Renal cortex interstitium (tissue), 11 donors: ENCODE data around the gene RIOK3. TPM values are rescaled to one million over a fixed set of nuclear protein-coding genes. Genes with fewer than 3 reads are reported as not detected.

ENCODE experiments used
- DNase-seq, 11 donors: peaks; one replicate each; pipeline ENCODE4 v3.0.0-alpha.2; 2013; ENCODE audit warnings: low read depth in 9 of 11, low spot score in 4 of 11; ENCODE audit errors: extremely low read depth in 1 of 11
- polyA plus RNA-seq, 3 donors: library from polyadenylated mRNA; unstranded; fragments of 120-200 nt; gene quantifications; one replicate each; pipeline ENCODE4 v1.2.1, GENCODE V29; 2013; ENCODE audit not compliant: insufficient read length in 3 of 3

Gene RIOK3
- polyA plus RNA-seq, 3 donors: 65.8 to 93.5 (median 80.1) TPM

- DNase-seq: peak in 10 of 11 donors; percentile 56 to 79 (median 68)
These were observed 62.9 kb downstream of the RIOK3 start for GRCh38 chr18:23515911-23516546.

- peak in 1 of 11 donors; percentile 9 for DNase-seq
These were observed 66.6 kb downstream of the RIOK3 start for GRCh38 chr18:23519734-23520133.

GRCh38 chr18:23521271-23521670, 68.2 kb downstream of the RIOK3 start:
- no peak for DNase-seq

- DNase-seq: no peak
These were observed 68.8 kb downstream of the RIOK3 start for GRCh38 chr18:23521907-23522306.

- DNase-seq: no peak
These were observed 70.5 kb downstream of the RIOK3 start for GRCh38 chr18:23523429-23524212.

GRCh38 chr18:23524213-23524707, 71.2 kb downstream of the RIOK3 start:
- no peak for DNase-seq

GRCh38 chr18:23526501-23527063, 73.5 kb downstream of the RIOK3 start:
- peak in 3 of 11 donors; percentile 26 to 47 (median 36) for DNase-seq

GRCh38 chr18:23528580-23529472, 75.7 kb downstream of the RIOK3 start:
- no peak for DNase-seq

- no peak for DNase-seq
These were observed 76.5 kb downstream of the RIOK3 start for GRCh38 chr18:23529604-23530003.

GRCh38 chr18:23530195-23530594, 77.1 kb downstream of the RIOK3 start:
- DNase-seq: no peak

GRCh38 chr18:23531912-23532311, 78.8 kb downstream of the RIOK3 start:
- DNase-seq: no peak

Other genes starting within 250 kb of the RIOK3 start
- 10 to 100 TPM; 21.1 to 24.4 (median 23.7) TPM for gene RMC1, start 50.2 kb downstream of the RIOK3 start, polyA plus RNA-seq
- 10 to 100 TPM; 17.9 to 29.1 (median 20.6) TPM for gene NPC1, start 133.2 kb downstream of the RIOK3 start, polyA plus RNA-seq
- gene ANKRD29, start 209.6 kb downstream of the RIOK3 start, polyA plus RNA-seq: 1 to 10 TPM in 1 of 3 donors, under 1 TPM in 2; 0.72 to 1.3 (median 0.95) TPM
- gene LAMA3, start 236.2 kb downstream of the RIOK3 start, polyA plus RNA-seq: 1 to 10 TPM; 1.7 to 2.2 (median 2.1) TPM